CD8-positive, alpha-beta memory T cell (primary cell): Measurements from ENCODE around the gene GLO1. TPM values are rescaled to one million over a fixed set of nuclear protein-coding genes. Genes with fewer than 3 reads are reported as not detected.

ENCODE experiments used
- CTCF ChIA-PET: fragments of 350-600 bp; sonication (Branson Sonifier 250); formaldehyde crosslinking; loops from one replicate; lab custom pipeline; 2021; ENCODE audit warnings: antibody characterized with exemption; lab: Charles Lee
- POLR2A ChIA-PET: fragments of 350-600 bp; sonication (Branson Sonifier 250); formaldehyde crosslinking; loops from one replicate; lab custom pipeline; 2021; ENCODE audit warnings: antibody characterized with exemption; lab: Charles Lee
- DNase-seq, 5 donors: peaks; one replicate each; pipeline versions ENCODE4 v3.0.0 to v3.0.0-alpha.2; 2020 to 2022; ENCODE audit warnings: mixed read lengths in 1 of 5
- H3K27ac ChIP-seq: one replicate; pipeline ENCODE4 v1.7.0; 2013; ENCODE audit warnings: low read depth, mild to moderate bottlenecking, low read length, moderate library complexity
- H3K27me3 ChIP-seq: 2 replicates; pipeline ENCODE4 v1.7.0; 2013; ENCODE audit warnings: low read length, mild to moderate bottlenecking; ENCODE audit not compliant: insufficient read depth, poor library complexity, severe bottlenecking
- H3K36me3 ChIP-seq: 2 replicates; pipeline ENCODE4 v1.7.0; 2013; ENCODE audit warnings: mild to moderate bottlenecking, low read length, moderate library complexity; ENCODE audit not compliant: insufficient read depth
- H3K4me1 ChIP-seq: 2 replicates; pipeline ENCODE4 v1.7.0; 2013; ENCODE audit warnings: mild to moderate bottlenecking, low read length, moderate library complexity; ENCODE audit not compliant: insufficient read depth
- H3K4me3 ChIP-seq: 2 replicates; pipeline ENCODE4 v1.7.0; 2013; ENCODE audit warnings: mild to moderate bottlenecking, low read length
- H3K9me3 ChIP-seq: 2 replicates; pipeline ENCODE4 v1.7.0; 2013; ENCODE audit warnings: mild to moderate bottlenecking, low read length
- H3K27ac Mint-ChIP-seq, 8 donors: one replicate each; pipeline ENCODE4 v1.8.0; 2020 to 2021; ENCODE audit warnings: mixed read lengths in 8 of 8, mild to moderate bottlenecking in 6 of 8, inconsistent platforms in 3 of 8, moderate library complexity in 3 of 8
- H3K27me3 Mint-ChIP-seq, 2 donors: one replicate each; pipeline ENCODE4 v1.8.0; 2020 to 2021; ENCODE audit warnings: mixed read lengths in 2 of 2, mild to moderate bottlenecking in 1 of 2, moderate library complexity in 1 of 2
- H3K36me3 Mint-ChIP-seq, 3 donors: one replicate each; pipeline ENCODE4 v1.8.0; 2020 to 2021; ENCODE audit warnings: mixed read lengths in 3 of 3, inconsistent platforms in 1 of 3, mild to moderate bottlenecking in 1 of 3
- H3K4me1 Mint-ChIP-seq, 3 donors: one replicate each; pipeline ENCODE4 v1.8.0; 2020 to 2021; ENCODE audit warnings: mixed read lengths in 3 of 3, inconsistent platforms in 1 of 3, mild to moderate bottlenecking in 1 of 3
- H3K4me3 Mint-ChIP-seq, 7 donors: one replicate each; pipeline ENCODE4 v1.8.0; 2020 to 2021; ENCODE audit warnings: mixed read lengths in 7 of 7, mild to moderate bottlenecking in 6 of 7, moderate library complexity in 4 of 7, inconsistent platforms in 2 of 7
- H3K9me3 Mint-ChIP-seq, 5 donors: one replicate each; pipeline ENCODE4 v1.8.0; 2020 to 2022; ENCODE audit warnings: mixed read lengths in 5 of 5, mild to moderate bottlenecking in 3 of 5, moderate library complexity in 2 of 5, inconsistent platforms in 1 of 5
- polyA plus RNA-seq: library from polyadenylated mRNA; unstranded; fragments of 300-500 nt; fragmentation: Illumina TruSeq; gene quantifications from one replicate; pipeline ENCODE4 v1.2.3, GENCODE V29; 2021
- total RNA-seq, 2 experiments: library from RNA; stranded (reverse); gene quantifications; one replicate each; pipeline ENCODE4 v1.2.3, GENCODE V29; 2021

Gene GLO1
- total and polyA plus RNA-seq, 3 experiments from 2014 or later: 98.9 to 157 (median 153) TPM

GRCh38 chr6:38719358-38719757 is 16.4 kb upstream of the GLO1 start:
- Histone ChIP-seq H3K27me3 (no peaks in the 10 kb centered on the region), H3K4me1 (peaks cover 5% of the 10 kb centered on the region), H3K4me3 (no peak overlapping the region), H3K9me3 (no peaks in the 10 kb centered on the region), H3K27ac (no peak overlapping the region), H3K36me3 (no peaks in the 10 kb centered on the region)
- POLR2A ChIA-PET: no interaction called here
- H3K36me3 Mint-ChIP-seq: peaks cover 0 to 20% (median 1%) of the 10 kb centered on the region in 3 donors
- no peak overlapping the region for H3K4me3 Mint-ChIP-seq
- H3K9me3 Mint-ChIP-seq: peaks cover 4 to 11% (median 6%) of the 10 kb centered on the region in 5 donors
- H3K27ac Mint-ChIP-seq: no peak overlapping the region
- no peak for DNase-seq
- H3K4me1 Mint-ChIP-seq: peaks cover 5 to 10% (median 6%) of the 10 kb centered on the region in 3 donors
- CTCF ChIA-PET: no interaction called here
- H3K27me3 Mint-ChIP-seq: peaks cover 28 to 56% of the 10 kb centered on the region in 2 donors

GRCh38 chr6:38716825-38717224 is 13.9 kb upstream of the GLO1 start:
- Histone ChIP-seq H3K4me3 (no peak overlapping the region), H3K4me1 (peaks cover 16% of the 10 kb centered on the region), H3K27ac (no peak overlapping the region), H3K36me3 (no peaks in the 10 kb centered on the region), H3K9me3 (no peaks in the 10 kb centered on the region), H3K27me3 (no peaks in the 10 kb centered on the region)
- no peak for DNase-seq
- Mint-ChIP-seq H3K27me3 (peaks cover 23 to 53% of the 10 kb centered on the region in 2 donors), H3K27ac (no peak overlapping the region), H3K36me3 (peaks cover 0 to 20% (median 1%) of the 10 kb centered on the region in 3 donors), H3K9me3 (peaks cover 4 to 11% (median 6%) of the 10 kb centered on the region in 5 donors), H3K4me3 (peak overlapping the region in 1 of 7 donors; percentile 56), H3K4me1 (peaks cover 17 to 26% (median 22%) of the 10 kb centered on the region in 3 donors)
- POLR2A ChIA-PET: no interaction called here
- CTCF ChIA-PET: interaction anchor here (1.0 kb wide), 1 partner anchor 10 kb away, joined by 3 read pairs; no protein-coding TSS in a partner anchor

- H3K27me3 Mint-ChIP-seq: peaks cover 13 to 38% of the 10 kb centered on the region in 2 donors
- ChIA-PET CTCF (interaction anchor here (3.4 kb wide), 1 partner anchor 13 kb away, joined by 14 read pairs; the partner anchor contains the start of gene GLO1), POLR2A (interaction anchor here (0.5 to 3.0 kb wide), 4 partner anchors 12 to 889 kb away, joined by 3 to 41 read pairs (median 6); partner anchors contain the start of genes BTBD9 and GLO1)
- Histone ChIP-seq H3K27me3 (no peaks in the 10 kb centered on the region), H3K9me3 (no peaks in the 10 kb centered on the region), H3K36me3 (no peaks in the 10 kb centered on the region), H3K27ac (no peak within 1 kb of the TSS), H3K4me3 (peak within 1 kb of the TSS; percentile 11), H3K4me1 (peaks cover 16% of the 10 kb centered on the region)
- H3K4me1 Mint-ChIP-seq: peaks cover 17 to 26% (median 22%) of the 10 kb centered on the region in 3 donors
- peaks cover 0 to 5% (median 1%) of the 10 kb centered on the region in 3 donors for H3K36me3 Mint-ChIP-seq
- H3K9me3 Mint-ChIP-seq: peaks cover 0 to 4% (median 0%) of the 10 kb centered on the region in 5 donors
- no peak for DNase-seq
- H3K4me3 Mint-ChIP-seq: peak within 1 kb of the TSS; percentile 56 to 84 (median 74)
- H3K27ac Mint-ChIP-seq: peak within 1 kb of the TSS; percentile 56 to 96 (median 84)
Measured at GRCh38 chr6:38715016-38715689, 12.2 kb upstream of the GLO1 start, which contains the start of gene DNAH8. TSS of gene DNAH8 (plus strand) at chr6:38715311. CDS start at chr6:38722810, 7,499 bp downstream.

GRCh38 chr6:38714239-38715015 is 11.5 kb upstream of the GLO1 start:
- H3K4me3 ChIP-seq: peak overlapping the region; percentile 11
- POLR2A ChIA-PET: interaction anchor here (0.6 to 3.0 kb wide), 6 partner anchors 10 to 888 kb away, joined by 4 to 41 read pairs (median 4); partner anchors contain the start of genes BTBD9 and GLO1

GRCh38 chr6:38713812-38714211 is 10.9 kb upstream of the GLO1 start:
- POLR2A ChIA-PET: interaction anchor here (0.6 to 3.0 kb wide), 6 partner anchors 9 to 74 kb away, joined by 4 to 41 read pairs (median 4); partner anchors contain the start of genes BTBD9 and GLO1
- DNase-seq: peak in 4 of 5 donors; percentile 12 to 82 (median 28)
- peaks cover 0 to 4% (median 0%) of the 10 kb centered on the region in 5 donors for H3K9me3 Mint-ChIP-seq
- Histone ChIP-seq H3K9me3 (no peaks in the 10 kb centered on the region), H3K27me3 (no peaks in the 10 kb centered on the region), H3K4me1 (peaks cover 16% of the 10 kb centered on the region), H3K27ac (no peak overlapping the region), H3K4me3 (no peak overlapping the region), H3K36me3 (no peaks in the 10 kb centered on the region)
- peak overlapping the region; percentile 31 to 96 (median 84) for H3K27ac Mint-ChIP-seq
- H3K4me3 Mint-ChIP-seq: peak overlapping the region in 6 of 7 donors; percentile 2 to 84 (median 64)
- H3K4me1 Mint-ChIP-seq: peaks cover 17 to 26% (median 22%) of the 10 kb centered on the region in 3 donors
- peaks cover 0 to 1% (median 0%) of the 10 kb centered on the region in 3 donors for H3K36me3 Mint-ChIP-seq
- peaks cover 2 to 25% of the 10 kb centered on the region in 2 donors for H3K27me3 Mint-ChIP-seq
- CTCF ChIA-PET: interaction anchor here (0.9 to 3.4 kb wide), 3 partner anchors 11 to 220 kb away, joined by 3 to 14 read pairs (median 3); partner anchors contain the start of gene GLO1

More at GRCh38 chr6:38714239-38715015, 11.5 kb upstream of the GLO1 start:
- peaks cover 16% of the 10 kb centered on the region for H3K4me1 ChIP-seq
- Mint-ChIP-seq H3K27me3 (peaks cover 7 to 30% of the 10 kb centered on the region in 2 donors), H3K9me3 (peaks cover 0 to 4% (median 0%) of the 10 kb centered on the region in 5 donors), H3K36me3 (peaks cover 0 to 1% (median under 1%) of the 10 kb centered on the region in 3 donors), H3K27ac (peak overlapping the region; percentile 56 to 96 (median 84)), H3K4me3 (peak overlapping the region in 6 of 7 donors; percentile 59 to 84 (median 68)), H3K4me1 (peaks cover 17 to 26% (median 22%) of the 10 kb centered on the region in 3 donors)
- DNase-seq: no peak
- no peak overlapping the region for H3K27ac ChIP-seq
- no peaks in the 10 kb centered on the region for H3K9me3 ChIP-seq
- CTCF ChIA-PET: interaction anchor here (0.9 to 3.4 kb wide), 3 partner anchors 12 to 221 kb away, joined by 3 to 14 read pairs (median 3); partner anchors contain the start of gene GLO1
- no peaks in the 10 kb centered on the region for H3K27me3 ChIP-seq
- H3K36me3 ChIP-seq: no peaks in the 10 kb centered on the region

GRCh38 chr6:38708496-38708895 is 5.6 kb upstream of the GLO1 start:
- peaks cover 6% of the 10 kb centered on the region for H3K27me3 ChIP-seq
- H3K36me3 ChIP-seq: no peaks in the 10 kb centered on the region
- no peaks in the 10 kb centered on the region for H3K9me3 ChIP-seq
- H3K27ac ChIP-seq: no peak overlapping the region
- Mint-ChIP-seq H3K27me3 (peaks cover 18 to 23% of the 10 kb centered on the region in 2 donors), H3K36me3 (no peaks in the 10 kb centered on the region), H3K4me1 (peaks cover 3 to 8% (median 7%) of the 10 kb centered on the region in 3 donors), H3K27ac (no peak overlapping the region), H3K9me3 (no peaks in the 10 kb centered on the region), H3K4me3 (no peak overlapping the region)
- DNase-seq: no peak
- ChIA-PET POLR2A (no interaction called here), CTCF (no interaction called here)
- H3K4me1 ChIP-seq: peaks cover 2% of the 10 kb centered on the region
- no peak overlapping the region for H3K4me3 ChIP-seq

GRCh38 chr6:38705924-38706323 is 3.0 kb upstream of the GLO1 start:
- Histone ChIP-seq H3K4me1 (no peaks in the 10 kb centered on the region), H3K9me3 (no peaks in the 10 kb centered on the region), H3K27me3 (peaks cover 6% of the 10 kb centered on the region), H3K4me3 (no peak overlapping the region), H3K36me3 (no peaks in the 10 kb centered on the region), H3K27ac (no peak overlapping the region)
- H3K9me3 Mint-ChIP-seq: peaks cover 0 to 4% (median 0%) of the 10 kb centered on the region in 5 donors
- peaks cover 18 to 20% (median 18%) of the 10 kb centered on the region in 3 donors for H3K4me1 Mint-ChIP-seq
- H3K27ac Mint-ChIP-seq: no peak overlapping the region
- POLR2A ChIA-PET: no interaction called here
- peaks cover 18 to 23% of the 10 kb centered on the region in 2 donors for H3K27me3 Mint-ChIP-seq
- DNase-seq: no peak
- CTCF ChIA-PET: no interaction called here
- no peak overlapping the region for H3K4me3 Mint-ChIP-seq
- H3K36me3 Mint-ChIP-seq: peaks cover 0 to 7% (median 4%) of the 10 kb centered on the region in 3 donors
